K562 (cell line): ENCODE data around the gene PLK5. TPM values are rescaled to one million over a fixed set of nuclear protein-coding genes. Genes with fewer than 3 reads are reported as not detected.

Experiments
- CREB5 ChIP-seq: fragments of 250-450 bp; sonication (Bioruptor Pico); IDR thresholded peaks from 2 replicates; pipeline ENCODE4 v1.5.0; 2020; ENCODE audit warnings: mild to moderate bottlenecking
- DPF2 ChIP-seq: fragments of 450-650 bp; IDR thresholded peaks from 2 replicates; pipeline ENCODE4 v1.6.1; 2016
- ELF4 ChIP-seq: fragments of 450-650 bp; formaldehyde crosslinking; IDR thresholded peaks from 2 replicates; pipeline ENCODE4 v1.4.0; 2022; ENCODE audit warnings: missing genetic modification characterization
- ETS2 ChIP-seq: IDR thresholded peaks from 2 replicates; pipeline ENCODE4 v1.6.1; 2016; ENCODE audit warnings: borderline replicate concordance, missing genetic modification characterization, mild to moderate bottlenecking, moderate library complexity, missing compliant biosample characterization; ENCODE audit not compliant: poor library complexity, severe bottlenecking
- ETV1 ChIP-seq: fragments of 450-650 bp; conservative IDR thresholded peaks from 2 replicates; pipeline ENCODE4 v1.6.1; 2016; ENCODE audit warnings: missing genetic modification characterization, control low read depth, low read depth, missing compliant biosample characterization
- ILK ChIP-seq: fragments of 450-650 bp; IDR thresholded peaks from 2 replicates; pipeline ENCODE4 v1.6.1; 2016; ENCODE audit warnings: missing genetic modification characterization, low read depth, mild to moderate bottlenecking, missing compliant biosample characterization, moderate library complexity, borderline replicate concordance
- MCM7 ChIP-seq, 2 experiments: fragments of 450-650 bp; IDR thresholded peaks; 2 replicates each; pipeline ENCODE4 v1.6.1; 2016 to 2018
- NFIX ChIP-seq: fragments of 250-450 bp; sonication (Bioruptor Pico); IDR thresholded peaks from 2 replicates; pipeline ENCODE4 v1.4.0; 2020; ENCODE audit warnings: low read depth, mild to moderate bottlenecking, moderate library complexity
- PTRF ChIP-seq: fragments of 450-650 bp; IDR thresholded peaks from 2 replicates; pipeline ENCODE4 v1.6.1; 2016; ENCODE audit warnings: mild to moderate bottlenecking, missing genetic modification characterization, missing compliant biosample characterization
- SFPQ ChIP-seq: fragments of 200-400 bp; formaldehyde crosslinking; IDR thresholded peaks from 2 replicates; pipeline ENCODE4 v1.6.1; 2017; ENCODE audit warnings: mild to moderate bottlenecking, low read depth, low read length, moderate library complexity
- SIRT6 ChIP-seq: IDR thresholded peaks from one replicate; pipeline ENCODE4 v1.6.1; 2012; ENCODE audit warnings: low read depth, mild to moderate bottlenecking, control low read depth, inconsistent platforms, low read length, moderate library complexity
- TAF7 ChIP-seq: fragments of 450-650 bp; IDR thresholded peaks from 2 replicates; pipeline ENCODE4 v1.6.1; 2016; ENCODE audit warnings: missing genetic modification characterization, missing compliant biosample characterization
- TCF3 ChIP-seq: sonication (generic); formaldehyde crosslinking; IDR thresholded peaks from 2 replicates; pipeline ENCODE4 v1.4.0; 2020; ENCODE audit warnings: mild to moderate bottlenecking, missing genetic modification reagents
- WHSC1 ChIP-seq: IDR thresholded peaks from one replicate; pipeline ENCODE4 v1.6.1; 2012; ENCODE audit warnings: low read length, control low read depth, inconsistent platforms
- ZFP30 ChIP-seq: fragments of 250-450 bp; sonication (Bioruptor Pico); IDR thresholded peaks from 2 replicates; pipeline ENCODE4 v1.8.0; 2022; ENCODE audit warnings: moderate library complexity, mild to moderate bottlenecking, inconsistent platforms, borderline replicate concordance
- ZNF274 ChIP-seq: IDR thresholded peaks from 2 replicates; pipeline ENCODE4 v1.6.1; 2011; ENCODE audit warnings: low read depth, mild to moderate bottlenecking, low read length, moderate library complexity, borderline replicate concordance
- ZNF436 ChIP-seq: fragments of 250-450, 450-650 bp; sonication (Bioruptor Pico); formaldehyde crosslinking; IDR thresholded peaks from 2 replicates; pipeline ENCODE4 v1.7.0; 2020; ENCODE audit warnings: mild to moderate bottlenecking
- ZNF707 ChIP-seq: fragments of 250-450 bp; sonication (Bioruptor Pico); conservative IDR thresholded peaks from 2 replicates; pipeline ENCODE4 v1.8.0; 2022; ENCODE audit warnings: inconsistent platforms, mild to moderate bottlenecking, moderate library complexity
- polyA plus RNA-seq, 8 experiments: library from polyadenylated mRNA; depleted of rRNA in 4 of 8; stranded (reverse) in 5 of 8; unstranded in 3 of 8; fragments of >200 nt; fragmentation: Nextera tagmentation in 2 of 8; fragmentation: Illumina TruSeq in 1 of 8; extraction: Ambion mirVana in 2 of 8; extraction: Trizol in 1 of 8; gene quantifications; 2 replicates each; pipeline versions ENCODE4 v1.2.1 to v1.2.3, GENCODE V29; 2011 to 2014; ENCODE audit warnings: inconsistent platforms in 1 of 8, missing spikeins in 1 of 8
- total RNA-seq, 7 experiments: library from RNA; depleted of rRNA in 6 of 7; stranded (reverse); fragments of >200 nt in 6 of 7; fragmentation: Illumina TruSeq in 2 of 7; extraction: Trizol in 2 of 7; gene quantifications; 2 replicates each; pipeline versions ENCODE4 v1.2.1 to v1.2.3, GENCODE V29; 2011 to 2021; ENCODE audit warnings: low replicate concordance in 1 of 7

Gene PLK5
- total and polyA plus RNA-seq, 9 of the 15 experiments (the other 6 are each of a cell fraction or from before 2014, with no cell fraction given), result 0.04 to 0.23 (median 0.11) TPM; not detected in 5

GRCh38 chr19:1491114-1491848, 32.6 kb upstream of the PLK5 start, which contains the start of gene REEP6 (continued):
- TF ChIP-seq ETV1 (tag), result no peak
- TF ChIP-seq MCM7 (IDR thresholded peaks at IDR 0.05), result no peak
- TF ChIP-seq TAF7 (tag), result no peak
- TF ChIP-seq CREB5 (CRISPR knock-in tag), result no peak
- no peak for TF ChIP-seq WHSC1
- TF ChIP-seq PTRF, result no peak
- no peak for TF ChIP-seq ZFP30 (CRISPR knock-in tag)
- no peak for TF ChIP-seq ELF4 (CRISPR knock-in tag)
- no peak for TF ChIP-seq ZNF707 (CRISPR knock-in tag)
- TF ChIP-seq SIRT6, result no peak
- no peak for TF ChIP-seq NFIX
- no peak for TF ChIP-seq ZNF436 (CRISPR knock-in tag)
- TF ChIP-seq DPF2, result no peak
- TF ChIP-seq ILK (tag), result no peak
- TF ChIP-seq ZNF274, result no peak
- no peak for TF ChIP-seq TCF3 (CRISPR knock-in tag)
- TF ChIP-seq SFPQ, result no peak
- TF ChIP-seq ETS2 (tag), result no peak
